Stimulated activated CD8-positive, alpha-beta memory T cell treated with anti-CD3 and anti-CD28 coated beads, Interleukin-15, amount 100 ng/mL, for 48 hours (primary cell): Measurements from ENCODE around the gene MEIOSIN.
A peak's percentile ranks its signal among the peaks of the same experiment; 100 is the strongest.
"Not testable (repeated sequence)": the region's sequence is repeated elsewhere in the genome, so short reads cannot be mapped to it uniquely, and the experiment has no call there.

Source experiments
- DNase-seq, 2 donors: peaks; one replicate each; pipeline ENCODE4 v3.0.0-alpha.2; 2020; ENCODE audit warnings: low read depth in 2 of 2

The MEIOSIN gene

GRCh38 chr19:45733160-45733810 lies at the start of gene MEIOSIN:
MEIOSIN (plus strand) TSS chr19:45733439; CDS start chr19:45735377, 1,938 bp downstream.
- no peak for DNase-seq

DNA sequence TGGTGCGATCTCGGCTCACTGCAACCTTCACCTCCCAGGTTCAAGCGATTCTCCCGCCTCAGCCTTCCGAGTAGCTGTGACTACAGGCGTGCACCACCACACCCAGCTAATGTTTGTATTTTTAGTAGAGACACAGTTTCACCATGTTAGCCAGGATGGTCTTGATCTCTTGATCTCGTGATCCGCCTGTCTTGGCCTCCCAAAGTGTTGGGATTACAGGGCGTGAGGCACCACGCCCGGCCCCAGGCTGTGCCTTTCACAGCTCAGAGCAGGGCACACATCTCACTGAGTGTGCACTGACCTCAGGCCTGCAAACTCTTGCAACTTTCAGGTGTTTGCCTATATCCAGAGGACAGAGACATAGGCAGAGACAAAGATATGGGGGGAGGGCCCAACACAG lies 48.2 kb upstream of the MEIOSIN start:
- DNase-seq = not testable (repeated sequence)

DNA sequence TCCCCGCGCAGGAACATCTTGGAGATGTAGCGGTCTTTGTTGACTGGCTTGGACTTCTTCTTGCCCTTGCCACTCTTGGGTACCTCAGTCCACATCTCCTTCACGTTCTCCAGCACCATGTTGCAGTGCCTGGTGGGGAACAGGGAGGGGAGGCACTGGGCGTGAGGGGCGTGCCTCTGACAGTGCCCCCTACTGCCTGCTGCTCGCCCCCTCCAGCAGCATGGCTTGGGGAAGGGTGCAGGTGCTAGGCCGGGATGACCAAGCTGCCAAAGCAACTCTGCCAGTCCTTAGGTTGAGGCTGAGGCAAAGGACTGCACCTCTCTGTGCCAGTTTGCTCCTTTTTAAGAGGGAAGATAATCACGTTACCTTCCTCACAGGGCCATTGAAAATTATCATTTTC lies 45.6 kb upstream of the MEIOSIN start:
- no peak for DNase-seq

DNA sequence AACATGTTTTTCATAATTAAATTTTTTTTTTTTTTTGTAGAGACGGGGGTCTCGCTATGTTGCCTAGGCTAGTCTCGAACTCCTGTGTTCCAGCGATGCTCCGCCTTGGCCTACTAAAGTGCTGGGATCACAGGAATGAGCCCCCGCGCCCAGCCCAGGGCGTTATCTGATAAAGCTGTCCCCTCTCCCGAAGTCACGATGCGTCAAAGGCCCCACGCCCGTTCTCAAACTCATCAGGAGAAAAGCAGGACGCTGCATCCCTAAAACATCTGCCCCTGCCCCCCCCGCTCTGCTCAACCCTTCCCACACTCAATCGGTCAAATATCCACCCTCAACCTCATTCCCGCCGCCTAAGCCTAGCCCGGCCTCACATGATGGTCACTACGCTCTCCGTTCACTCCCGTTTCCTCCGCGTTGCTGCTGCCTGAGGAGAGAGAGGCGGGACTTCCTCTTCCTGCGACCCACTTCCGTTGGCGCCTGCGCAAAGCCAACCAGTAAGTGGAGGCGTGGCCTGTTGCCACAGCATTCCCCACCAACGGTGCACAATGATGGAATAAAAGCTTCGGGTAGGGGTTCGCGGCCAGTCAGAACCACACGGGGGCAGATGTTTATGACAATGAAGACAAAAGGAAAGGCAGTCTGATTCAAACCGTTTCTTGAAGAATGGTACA lies 41.6 kb upstream of the MEIOSIN start, which contains the start of gene SNRPD2:
Gene SNRPD2, minus strand, starts transcription at position 438 of the 671 bp plus-strand sequence. Its CDS starts 65 bp downstream, at position 373.
- DNase-seq = peak; percentile 86 to 90

DNA sequence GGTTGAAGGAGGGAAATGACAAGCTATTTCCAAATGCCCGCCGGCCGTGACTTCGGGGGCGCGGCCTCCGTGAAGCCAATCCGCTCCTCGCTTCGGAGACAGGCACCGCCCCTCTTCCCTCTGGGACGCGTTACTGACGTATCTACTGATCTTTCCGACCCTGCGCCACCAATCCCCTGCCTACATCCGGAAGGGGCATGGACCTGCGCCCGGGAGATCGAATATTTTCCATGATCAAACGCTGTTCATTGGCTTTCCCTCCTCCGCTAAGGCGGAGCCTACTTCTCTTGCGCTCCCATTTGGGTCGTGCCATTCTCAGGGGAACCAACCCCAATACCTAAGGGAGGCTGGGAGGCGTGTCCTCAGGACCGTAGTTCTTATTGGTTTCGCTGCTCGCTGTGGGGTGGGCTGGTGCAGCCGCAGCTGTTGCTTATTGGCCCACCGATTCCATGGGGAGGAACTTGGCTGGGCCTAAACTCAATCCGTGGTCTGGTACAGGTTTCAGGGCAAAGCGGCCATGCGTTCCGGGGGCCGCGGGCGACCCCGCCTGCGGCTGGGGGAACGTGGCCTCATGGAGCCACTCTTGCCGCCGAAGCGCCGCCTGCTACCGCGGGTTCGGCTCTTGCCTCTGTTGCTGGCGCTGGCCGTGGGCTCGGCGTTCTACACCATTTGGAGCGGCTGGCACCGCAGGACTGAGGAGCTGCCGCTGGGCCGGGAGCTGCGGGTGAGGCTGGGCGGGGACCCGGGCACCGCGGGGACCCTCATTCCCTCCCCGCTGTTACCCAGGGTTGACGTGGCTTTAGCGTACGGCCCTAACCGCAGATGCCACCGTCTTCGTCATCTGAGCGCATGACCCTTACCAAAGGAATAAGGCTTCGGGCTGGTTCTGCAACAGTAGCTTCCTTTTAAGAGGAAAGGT lies 40.8 kb upstream of the MEIOSIN start, which contains the start of gene QPCTL:
Gene QPCTL, plus strand, starts transcription at position 480 of the 919 bp plus-strand sequence. Its CDS starts 38 bp downstream, at position 518.
- peak; percentile 96 to 97 for DNase-seq

DNA sequence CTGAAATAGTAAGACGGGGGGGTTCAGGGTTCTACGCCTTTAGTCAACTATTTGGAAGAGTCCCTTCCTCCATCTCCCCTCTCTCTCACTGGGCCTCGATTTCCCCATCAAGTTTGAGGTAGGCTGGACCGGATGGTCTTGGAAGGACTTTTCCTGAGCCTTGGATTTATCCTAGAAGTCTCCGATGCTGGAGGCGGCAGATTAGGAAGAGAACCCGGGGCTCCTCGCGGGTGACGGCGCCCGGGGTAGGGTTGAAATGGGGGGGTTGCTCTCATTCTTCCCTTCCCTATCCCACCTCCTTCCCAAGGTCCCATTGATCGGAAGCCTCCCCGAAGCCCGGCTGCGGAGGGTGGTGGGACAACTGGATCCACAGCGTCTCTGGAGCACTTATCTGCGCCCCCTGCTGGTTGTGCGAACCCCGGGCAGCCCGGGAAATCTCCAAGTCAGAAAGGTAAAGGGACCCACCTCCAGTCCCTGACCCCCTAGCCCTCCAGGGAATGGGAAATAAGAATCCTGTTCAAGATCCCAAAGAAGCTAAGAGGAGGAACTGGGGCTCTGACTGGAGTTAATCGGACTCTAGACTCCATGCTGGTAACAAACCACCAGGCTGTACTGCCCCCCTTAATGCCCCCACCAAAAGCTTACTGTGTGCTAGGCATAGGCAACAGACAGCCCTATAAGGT lies 40.0 kb upstream of the MEIOSIN start:
- peak; percentile 61 to 66 for DNase-seq

- no peak for DNase-seq
These were observed 31.6 kb upstream of the MEIOSIN start for GRCh38 chr19:45701676-45702075.

DNA sequence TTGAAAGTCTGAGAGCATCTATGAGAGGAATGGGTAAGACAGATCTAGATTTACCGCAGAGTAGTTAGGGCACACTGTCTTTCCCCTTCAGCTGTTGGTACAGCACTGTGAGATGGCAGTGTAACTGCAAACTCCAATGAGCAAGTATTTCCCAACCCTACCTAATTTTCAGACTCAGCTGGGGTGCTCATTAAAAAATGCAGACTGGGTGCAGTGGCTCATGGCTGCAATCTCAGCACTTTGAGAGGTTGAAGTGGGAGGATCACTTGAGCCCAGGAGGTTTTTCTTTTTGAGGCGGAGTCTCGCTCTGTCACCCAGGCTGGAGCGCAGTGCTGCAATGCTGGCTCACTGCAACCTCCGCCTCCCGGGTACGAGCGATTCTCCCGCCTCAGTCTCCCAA lies 28.1 kb upstream of the MEIOSIN start:
- no peak for DNase-seq

- no peak for DNase-seq
These were observed 27.4 kb upstream of the MEIOSIN start for GRCh38 chr19:45705710-45706415.

- DNase-seq = no peak
These were observed 22.7 kb upstream of the MEIOSIN start for GRCh38 chr19:45710356-45711130.

DNA sequence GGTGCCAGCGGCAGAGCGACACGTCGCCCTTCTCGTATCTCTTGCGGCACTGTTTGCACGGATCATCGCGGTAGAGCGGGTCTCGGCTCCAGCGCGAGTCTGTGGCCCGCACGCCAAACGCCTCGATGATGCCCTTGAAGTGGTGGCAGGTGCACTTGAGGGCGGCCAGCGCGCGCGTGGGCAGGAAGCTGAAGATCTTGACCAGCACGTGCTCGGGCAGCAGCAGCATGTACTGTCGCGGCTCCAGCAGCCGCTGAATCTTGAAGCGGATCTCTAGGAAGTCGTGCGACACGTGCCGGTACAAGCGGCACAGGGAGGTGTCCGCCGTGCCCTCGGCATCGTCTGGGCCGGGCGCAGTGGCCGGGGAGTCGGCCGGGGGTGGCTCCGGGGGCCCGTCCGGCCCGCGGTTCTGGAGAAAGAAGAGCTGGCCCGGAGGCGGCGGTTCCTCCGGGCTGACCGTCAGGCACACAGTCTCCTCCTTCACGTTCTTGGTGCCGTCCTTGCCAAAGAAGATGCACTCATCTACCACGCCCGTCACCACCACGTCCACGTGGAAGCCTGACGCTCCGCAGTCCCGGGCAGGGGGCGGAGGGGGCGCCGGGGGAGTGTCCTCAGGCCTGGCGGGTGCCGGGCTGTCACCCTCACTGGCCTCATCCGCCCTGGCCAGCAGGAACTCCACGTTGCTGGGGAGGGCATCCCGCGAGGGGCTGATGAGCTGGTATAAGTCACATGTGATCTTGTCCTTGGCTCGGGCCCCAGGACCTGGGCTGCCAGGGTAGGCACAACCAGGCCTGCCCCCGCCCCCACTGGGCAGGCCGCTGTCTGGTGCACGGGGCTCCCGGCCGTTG lies 21.2 kb upstream of the MEIOSIN start:
- no peak for DNase-seq

DNA sequence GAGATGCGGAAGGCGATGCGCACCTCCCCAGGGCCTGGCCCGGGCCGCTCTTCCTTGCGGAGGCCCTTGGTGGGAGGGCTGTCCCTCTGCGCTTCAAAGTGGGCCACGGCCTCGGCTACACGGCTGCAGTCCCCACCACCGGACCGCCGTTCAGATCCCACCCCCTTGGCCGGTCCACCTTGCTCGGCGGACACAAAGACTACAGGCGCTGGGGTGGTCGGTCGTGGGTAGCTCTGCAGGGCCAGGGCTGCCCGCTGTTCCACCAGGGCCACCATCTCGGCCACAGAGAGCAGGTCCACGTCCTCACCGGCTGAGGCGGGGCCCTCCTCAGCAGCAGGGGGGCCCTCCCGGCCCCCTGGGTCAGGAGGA lies 20.6 kb upstream of the MEIOSIN start:
- DNase-seq = no peak

DNA sequence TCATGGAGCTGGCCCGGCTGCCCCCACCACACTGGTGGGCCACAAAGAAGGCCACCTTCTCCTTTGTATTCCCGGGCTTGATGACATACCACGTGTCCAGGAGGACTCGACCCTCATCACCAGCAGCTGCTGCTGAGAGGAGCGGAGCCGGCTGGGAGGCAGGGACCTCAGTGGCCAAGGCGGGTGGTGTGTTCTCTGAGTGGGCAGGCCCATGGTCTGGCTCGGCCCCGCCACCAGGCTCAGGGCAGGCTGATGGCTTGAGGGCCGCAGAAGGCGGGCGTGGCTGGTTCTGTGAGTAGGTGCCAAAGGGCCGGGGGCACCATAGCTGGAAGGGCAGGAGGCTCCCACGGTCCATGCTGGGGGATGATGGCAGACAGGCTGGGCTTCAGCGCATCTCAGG lies 20.1 kb upstream of the MEIOSIN start:
- DNase-seq = no peak

DNA sequence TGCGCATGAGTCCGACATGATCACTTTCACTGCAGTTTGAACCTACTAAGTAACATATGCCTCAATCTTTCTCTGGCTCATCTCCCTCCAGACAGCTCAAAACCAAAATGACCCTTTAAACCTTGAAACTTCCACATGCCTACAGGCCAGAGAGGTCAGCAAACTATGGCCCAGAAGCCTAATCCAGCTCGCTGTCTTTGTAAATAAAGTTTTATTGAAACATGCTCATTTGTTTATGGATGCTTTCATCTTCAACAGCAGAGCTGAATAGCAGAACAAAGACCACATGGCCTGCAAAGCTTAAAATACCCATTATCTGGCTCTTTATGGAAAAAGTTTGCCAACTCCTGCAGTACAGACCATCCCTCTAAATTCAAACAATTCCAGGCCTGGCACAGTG lies 18.1 kb upstream of the MEIOSIN start:
- no peak for DNase-seq

GRCh38 chr19:45716359-45717130 lies 16.7 kb upstream of the MEIOSIN start:
- no peak for DNase-seq

DNA sequence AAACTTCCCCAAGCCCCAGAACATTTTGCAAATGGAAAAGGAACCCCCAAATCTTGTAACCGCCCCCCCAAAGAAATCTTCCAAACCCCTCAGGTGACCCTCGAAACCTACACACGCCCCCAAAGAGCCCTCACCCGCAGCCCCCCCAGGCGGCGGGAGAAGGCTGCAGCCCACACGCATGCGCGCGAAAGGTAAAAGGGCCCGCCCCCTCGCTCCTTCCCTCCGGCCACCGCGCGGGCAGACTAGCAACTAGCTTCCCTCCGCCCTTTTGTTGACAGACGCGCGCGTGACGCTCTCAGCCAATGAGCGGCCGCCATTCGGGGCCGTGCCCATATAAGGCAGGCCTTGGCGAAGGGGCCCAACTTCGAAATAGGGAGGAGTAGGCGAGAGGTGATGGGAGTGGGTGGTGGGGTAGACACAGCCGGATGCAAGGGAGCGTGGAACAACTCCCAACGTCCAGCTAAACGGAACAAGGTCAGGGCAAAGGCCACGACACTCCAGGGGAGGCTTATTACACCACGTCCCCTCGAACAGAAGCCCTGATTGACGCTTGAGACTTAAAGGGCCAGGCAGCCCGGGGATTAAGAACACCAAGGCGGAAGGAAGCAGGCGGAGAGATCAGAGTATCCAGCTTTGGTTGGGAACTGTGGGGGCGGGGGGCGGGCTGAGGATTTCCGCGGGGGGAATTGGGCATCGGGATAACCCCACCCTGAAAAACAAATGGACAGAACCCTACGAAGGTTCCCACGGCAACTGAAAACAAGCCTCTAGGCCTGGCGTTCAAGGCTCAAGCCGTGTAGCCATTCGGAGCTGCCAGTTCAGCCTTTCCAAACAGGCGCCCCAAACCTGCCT lies 15.9 kb upstream of the MEIOSIN start:
- peak; percentile 98 to 99 for DNase-seq

GRCh38 chr19:45717983-45718650 lies 15.1 kb upstream of the MEIOSIN start:
- DNase-seq = no peak
